ENCODE data around the gene RNF13. TPM values are rescaled to one million over a fixed set of nuclear protein-coding genes. Genes with fewer than 3 reads are reported as not detected.

RNF13 gene
- total RNA-seq (2021) (28.9 to 29.8 TPM (median 29.4 TPM) in 3 replicates), Bru-seq, nascent RNA (percentile 80 among the genes with signal in this experiment)
- long read RNA-seq, experiment 1, transcript RNF13-212 (10 exons, 1,027 nt): minor isoform, 18 of 199 reads
- long read RNA-seq, experiment 1, transcript RNF13-203 (10 exons, 2,843 nt): major isoform, 138 of 199 reads
- long read RNA-seq, experiment 1, transcript RNF13-208 (9 exons, 767 nt): minor isoform, 6 of 199 reads
- long read RNA-seq, experiment 1, partial matches to known transcripts: 6 of 199 reads
- long read RNA-seq, experiment 1, other reads (novel, unspliced or antisense): 24 of 199 reads
- long read RNA-seq, experiment 2, transcript RNF13-203 (10 exons, 2,843 nt): major isoform, 18 of 38 reads
- long read RNA-seq, experiment 2, partial matches to known transcripts: 1 of 38 reads
- long read RNA-seq, experiment 2, other reads (novel, unspliced or antisense): 11 of 38 reads
- long read RNA-seq, experiment 3, transcript RNF13-203 (10 exons, 2,843 nt): major isoform, 80 of 114 reads
- long read RNA-seq, experiment 3, transcript RNF13-212 (10 exons, 1,027 nt): minor isoform, 9 of 114 reads
- long read RNA-seq, experiment 3, partial matches to known transcripts: 1 of 114 reads
- long read RNA-seq, experiment 3, other reads (novel, unspliced or antisense): 19 of 114 reads

- peak; percentile 90 for ATAC-seq
- ChIA-PET CTCF (interaction anchor here (1.4 kb wide), 1 partner anchor 300 kb away, joined by 3 read pairs; no protein-coding TSS in a partner anchor), POLR2A (interaction anchor here (1.5 kb wide), 1 partner anchor 155 kb away, joined by 5 read pairs; the partner anchor contains the start of gene WWTR1)
- peak within 1 kb of the TSS; percentile 97 for H3K27ac Mint-ChIP-seq
- H3K36me3 Mint-ChIP-seq: no peaks in the 10 kb centered on the region
- no peaks in the 10 kb centered on the region for H3K27me3 Mint-ChIP-seq (ENCODE audit: low read depth)
- peak within 1 kb of the TSS; percentile 95 for H3K4me3 Mint-ChIP-seq
- H3K9me3 Mint-ChIP-seq: no peaks in the 10 kb centered on the region
- DNase-seq (ENCODE audit: low spot score): peak; percentile 89
- H3K4me1 Mint-ChIP-seq: peaks cover 40% of the 10 kb centered on the region
- TF ChIP-seq CREB1 (CRISPR knock-in tag; IDR thresholded peaks at IDR 0.05): no peak
- peak; percentile 4; the same call in 1 of the 2 replicates for TF ChIP-seq USF1 (CRISPR knock-in tag; IDR thresholded peaks at IDR 0.05)
- no peak for TF ChIP-seq ATF1 (CRISPR knock-in tag; IDR thresholded peaks at IDR 0.05)
- TF ChIP-seq, protein P1, sequence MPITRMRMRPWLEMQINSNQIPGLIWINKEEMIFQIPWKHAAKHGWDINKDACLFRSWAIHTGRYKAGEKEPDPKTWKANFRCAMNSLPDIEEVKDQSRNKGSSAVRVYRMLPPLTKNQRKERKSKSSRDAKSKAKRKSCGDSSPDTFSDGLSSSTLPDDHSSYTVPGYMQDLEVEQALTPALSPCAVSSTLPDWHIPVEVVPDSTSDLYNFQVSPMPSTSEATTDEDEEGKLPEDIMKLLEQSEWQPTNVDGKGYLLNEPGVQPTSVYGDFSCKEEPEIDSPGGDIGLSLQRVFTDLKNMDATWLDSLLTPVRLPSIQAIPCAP (CRISPR knock-in tag; IDR thresholded peaks at IDR 0.05): 0 out of 2 replicates have a peak, but pooled peaks have one; percentile 34
- TF ChIP-seq ETV6 (CRISPR knock-in tag; IDR thresholded peaks at IDR 0.05): peak; percentile 23; the same call in 1 of the 2 replicates
- no peak for TF ChIP-seq PRRX2 (CRISPR knock-in tag; IDR thresholded peaks at IDR 0.05)
- no peak for TF ChIP-seq JAZF1 (CRISPR knock-in tag; IDR thresholded peaks at IDR 0.05)
- TF ChIP-seq, protein P2, sequence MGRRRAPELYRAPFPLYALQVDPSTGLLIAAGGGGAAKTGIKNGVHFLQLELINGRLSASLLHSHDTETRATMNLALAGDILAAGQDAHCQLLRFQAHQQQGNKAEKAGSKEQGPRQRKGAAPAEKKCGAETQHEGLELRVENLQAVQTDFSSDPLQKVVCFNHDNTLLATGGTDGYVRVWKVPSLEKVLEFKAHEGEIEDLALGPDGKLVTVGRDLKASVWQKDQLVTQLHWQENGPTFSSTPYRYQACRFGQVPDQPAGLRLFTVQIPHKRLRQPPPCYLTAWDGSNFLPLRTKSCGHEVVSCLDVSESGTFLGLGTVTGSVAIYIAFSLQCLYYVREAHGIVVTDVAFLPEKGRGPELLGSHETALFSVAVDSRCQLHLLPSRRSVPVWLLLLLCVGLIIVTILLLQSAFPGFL (CRISPR knock-in tag; IDR thresholded peaks at IDR 0.05; ENCODE audit: borderline replicate concordance): peak; percentile 64; the same call in 1 of the 2 replicates
- TF ChIP-seq RELA (CRISPR knock-in tag; IDR thresholded peaks at IDR 0.05; ENCODE audit: borderline replicate concordance): no peak; the same call in 1 of the 2 replicates
- TF ChIP-seq, protein P3, sequence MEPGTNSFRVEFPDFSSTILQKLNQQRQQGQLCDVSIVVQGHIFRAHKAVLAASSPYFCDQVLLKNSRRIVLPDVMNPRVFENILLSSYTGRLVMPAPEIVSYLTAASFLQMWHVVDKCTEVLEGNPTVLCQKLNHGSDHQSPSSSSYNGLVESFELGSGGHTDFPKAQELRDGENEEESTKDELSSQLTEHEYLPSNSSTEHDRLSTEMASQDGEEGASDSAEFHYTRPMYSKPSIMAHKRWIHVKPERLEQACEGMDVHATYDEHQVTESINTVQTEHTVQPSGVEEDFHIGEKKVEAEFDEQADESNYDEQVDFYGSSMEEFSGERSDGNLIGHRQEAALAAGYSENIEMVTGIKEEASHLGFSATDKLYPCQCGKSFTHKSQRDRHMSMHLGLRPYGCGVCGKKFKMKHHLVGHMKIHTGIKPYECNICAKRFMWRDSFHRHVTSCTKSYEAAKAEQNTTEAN (CRISPR knock-in tag; IDR thresholded peaks at IDR 0.05): 0 out of 2 replicates have a peak, but pooled peaks have one; percentile 52
- TF ChIP-seq ELF4 (CRISPR knock-in tag; IDR thresholded peaks at IDR 0.05; ENCODE audit: low read depth): no peak
- TF ChIP-seq FOXP4 (CRISPR knock-in tag; IDR thresholded peaks at IDR 0.05): 0 out of 2 replicates have a peak, but pooled peaks have one; percentile 43
- no peak for TF ChIP-seq NFATC4 (CRISPR knock-in tag; IDR thresholded peaks at IDR 0.05)
- TF ChIP-seq MAX (CRISPR knock-in tag; IDR thresholded peaks at IDR 0.05): peak; percentile 80
- no peak for TF ChIP-seq HMGXB4 (CRISPR knock-in tag; IDR thresholded peaks at IDR 0.05)
- 0 out of 2 replicates have a peak, but pooled peaks have one; percentile 55 for TF ChIP-seq E2F5 (CRISPR knock-in tag; IDR thresholded peaks at IDR 0.05)
- no peak for TF ChIP-seq EMX1 (CRISPR knock-in tag; IDR thresholded peaks at IDR 0.05)
- 0 out of 2 replicates have a peak, but pooled peaks have one; percentile 68 for TF ChIP-seq ZNF232 (CRISPR knock-in tag; IDR thresholded peaks at IDR 0.05)
- peak; percentile 80; the same call in 1 of the 2 replicates for TF ChIP-seq SMAD3 (CRISPR knock-in tag; IDR thresholded peaks at IDR 0.05; ENCODE audit: borderline replicate concordance)
- TF ChIP-seq TP53 (CRISPR knock-in tag; IDR thresholded peaks at IDR 0.05): peak; percentile 49; the same call in 1 of the 2 replicates
- TF ChIP-seq NFYB (CRISPR knock-in tag; conservative IDR thresholded peaks at IDR 0.05; ENCODE audit: low read depth): peak; percentile 99
- TF ChIP-seq JUN (CRISPR knock-in tag; IDR thresholded peaks at IDR 0.05): peak; percentile 48; the same call in 1 of the 2 replicates
- peak; percentile 61 for TF ChIP-seq SP1 (CRISPR knock-in tag; conservative IDR thresholded peaks at IDR 0.05)
- TF ChIP-seq ZNF396 (CRISPR knock-in tag; IDR thresholded peaks at IDR 0.05; ENCODE audit: borderline replicate concordance): no peak
Measured at GRCh38 chr3:149812606-149813366, at the start of gene RNF13. RNF13 (plus strand) TSS chr3:149813215; CDS start chr3:149846027, 32,812 bp downstream.

Measured in WTC11 (cell line).